Mucosa of gallbladder (tissue), 1 donor: ENCODE results near the gene TRRAP. TPM values are rescaled to one million over a fixed set of nuclear protein-coding genes. Genes with fewer than 3 reads are reported as not detected.

Experiments used
- DNase-seq: peaks from one replicate; pipeline ENCODE4 v3.0.0-alpha.2; 2020; ENCODE audit warnings: low spot score
- total RNA-seq: library from RNA; stranded (reverse); gene quantifications from one replicate; pipeline ENCODE4 v1.2.1, GENCODE V29; 2021
- donor health status: DM: no; HTN: no; CAD: no.

The TRRAP gene
- total RNA-seq, 1 donor from 2014 or later: 41.1 TPM

DNA sequence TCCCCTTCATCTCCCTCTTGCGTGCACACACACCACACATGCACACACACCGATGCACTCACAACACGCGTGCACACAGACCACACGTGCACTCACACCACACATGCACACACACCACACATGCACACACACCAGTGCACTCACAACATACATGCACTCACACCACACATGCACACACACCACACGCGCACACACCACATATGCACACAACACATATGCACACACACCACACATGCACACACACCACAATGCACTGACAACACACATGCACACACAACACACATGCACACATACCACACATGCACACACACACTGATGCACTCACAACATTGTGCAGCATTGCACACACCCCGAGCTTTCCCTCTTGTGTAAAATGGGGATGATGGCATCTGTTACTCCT lies 68.1 kb downstream of the TRRAP start:
- no peak for DNase-seq

DNA sequence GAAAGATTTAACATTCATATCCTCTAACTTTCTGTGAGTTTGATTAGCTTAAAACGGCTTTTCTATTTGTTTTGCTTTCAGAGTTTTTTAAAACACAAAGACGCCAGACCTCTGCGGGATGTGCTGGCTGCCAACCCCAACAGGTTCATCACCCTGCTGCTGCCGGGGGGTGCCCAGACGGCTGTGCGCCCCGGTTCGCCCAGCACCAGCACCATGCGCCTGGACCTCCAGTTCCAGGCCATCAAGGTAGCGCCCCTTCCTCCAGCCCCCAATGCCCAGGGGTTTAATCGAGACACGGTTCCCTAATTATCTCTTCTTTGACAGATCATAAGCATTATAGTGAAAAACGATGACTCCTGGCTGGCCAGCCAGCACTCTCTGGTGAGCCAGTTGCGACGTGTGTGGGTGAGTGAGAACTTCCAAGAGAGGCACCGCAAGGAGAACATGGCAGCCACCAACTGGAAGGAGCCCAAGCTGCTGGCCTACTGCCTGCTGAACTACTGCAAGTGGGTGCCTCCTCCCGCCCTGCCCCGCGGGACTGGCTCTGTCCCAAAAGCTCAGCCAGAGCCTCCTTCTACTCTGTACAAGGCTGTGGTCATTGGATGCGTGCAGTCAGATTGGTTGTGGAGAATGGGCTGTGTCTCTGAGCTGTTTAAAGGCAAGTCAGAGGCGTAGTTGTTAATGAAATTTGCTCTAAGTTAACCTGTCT lies 71.2 kb downstream of the TRRAP start:
- DNase-seq: no peak

DNA sequence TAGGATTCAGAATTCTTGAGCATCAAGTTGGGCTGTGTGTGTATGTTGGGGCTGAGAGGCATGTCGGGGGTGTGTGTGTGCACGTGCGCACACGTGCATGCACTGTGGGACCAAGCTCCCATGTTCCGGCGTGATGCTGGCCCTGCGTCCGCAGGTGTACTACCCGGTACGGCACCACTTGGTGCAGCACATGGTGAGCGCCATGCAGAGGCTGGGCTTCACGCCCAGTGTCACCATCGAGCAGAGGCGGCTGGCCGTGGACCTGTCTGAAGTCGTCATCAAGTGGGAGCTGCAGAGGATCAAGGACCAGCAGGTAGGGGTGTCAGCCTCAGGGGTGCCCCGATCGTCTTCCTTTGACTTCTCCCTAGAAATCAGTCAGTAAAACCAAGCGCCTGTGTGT lies 77.7 kb downstream of the TRRAP start:
- DNase-seq: no peak

DNA sequence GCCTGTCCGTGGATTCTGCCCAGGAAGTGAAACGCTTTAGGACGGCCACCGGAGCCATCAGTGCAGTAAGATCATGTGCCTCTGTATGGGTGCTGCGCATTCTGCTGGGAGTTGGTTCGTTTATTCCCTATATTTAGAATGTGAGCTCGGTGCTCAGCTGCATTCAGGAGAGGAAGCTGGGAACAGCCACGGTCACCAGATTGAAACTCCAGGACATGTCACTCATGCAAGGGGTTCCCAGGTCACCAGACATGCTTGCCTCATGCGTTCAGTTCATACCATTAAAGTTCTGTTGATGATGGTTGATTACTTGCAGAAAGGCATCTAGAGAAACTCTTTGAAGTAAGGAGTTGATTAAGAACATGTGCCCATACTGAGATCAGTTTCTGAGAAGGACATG lies 78.1 kb downstream of the TRRAP start:
- DNase-seq: no peak

DNA sequence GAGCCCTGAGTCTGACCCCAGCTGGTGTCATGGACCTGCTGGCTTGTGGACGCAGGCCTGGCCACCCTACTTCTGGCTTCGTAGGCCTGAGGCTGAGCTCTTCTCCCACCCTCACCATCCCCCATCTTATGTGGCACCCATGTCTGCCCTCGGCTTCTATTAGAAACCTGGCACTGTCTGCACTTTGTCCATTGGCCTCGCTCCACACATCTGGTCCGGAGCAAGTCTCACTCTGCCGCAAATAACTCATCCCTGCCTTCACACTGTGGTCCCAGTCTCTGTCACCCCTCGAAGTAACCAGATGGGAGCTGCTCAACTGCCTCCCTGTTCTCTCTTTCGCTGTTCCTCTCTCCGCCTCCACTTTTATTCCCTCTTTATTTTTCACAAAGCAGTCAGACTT lies 78.6 kb downstream of the TRRAP start:
- DNase-seq: no peak

DNA sequence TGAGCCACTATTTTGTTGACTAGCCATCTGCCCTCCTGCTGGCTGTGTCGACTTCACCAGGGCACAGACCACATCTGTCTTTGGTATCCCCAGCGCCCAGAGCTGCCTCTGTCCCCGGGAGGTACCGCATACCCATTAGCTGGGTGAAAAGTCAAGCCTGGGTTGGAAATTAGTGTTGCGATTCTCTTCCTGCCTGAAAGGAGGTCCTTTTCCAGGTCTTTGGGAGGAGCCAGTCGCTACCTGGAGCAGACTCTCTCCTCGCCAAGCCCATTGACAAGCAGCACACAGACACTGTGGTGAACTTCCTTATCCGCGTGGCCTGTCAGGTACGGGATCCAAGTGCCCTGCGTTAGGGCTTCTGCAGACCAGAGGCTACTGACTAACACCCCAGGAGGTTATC lies 79.4 kb downstream of the TRRAP start:
- DNase-seq: no peak

DNA sequence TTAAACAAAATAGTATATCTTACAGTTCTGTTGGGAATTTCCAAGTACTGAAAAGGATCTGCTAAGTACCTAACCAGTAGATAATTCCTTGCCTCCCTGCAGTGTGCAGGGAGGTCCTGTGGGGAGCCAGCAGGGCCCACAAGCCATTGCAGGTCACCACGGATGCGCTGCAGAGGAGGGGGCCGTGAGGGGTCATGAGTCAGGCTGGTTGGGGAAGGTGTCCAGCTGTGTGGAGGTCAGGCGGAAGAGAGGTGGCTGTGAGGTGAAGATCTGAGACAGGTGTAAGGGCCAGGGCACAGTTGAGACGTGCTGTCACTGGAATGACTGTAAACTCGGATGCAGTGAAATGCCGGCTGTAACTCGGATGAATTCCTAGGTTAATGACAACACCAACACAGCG lies 80.6 kb downstream of the TRRAP start:
- no peak for DNase-seq

DNA sequence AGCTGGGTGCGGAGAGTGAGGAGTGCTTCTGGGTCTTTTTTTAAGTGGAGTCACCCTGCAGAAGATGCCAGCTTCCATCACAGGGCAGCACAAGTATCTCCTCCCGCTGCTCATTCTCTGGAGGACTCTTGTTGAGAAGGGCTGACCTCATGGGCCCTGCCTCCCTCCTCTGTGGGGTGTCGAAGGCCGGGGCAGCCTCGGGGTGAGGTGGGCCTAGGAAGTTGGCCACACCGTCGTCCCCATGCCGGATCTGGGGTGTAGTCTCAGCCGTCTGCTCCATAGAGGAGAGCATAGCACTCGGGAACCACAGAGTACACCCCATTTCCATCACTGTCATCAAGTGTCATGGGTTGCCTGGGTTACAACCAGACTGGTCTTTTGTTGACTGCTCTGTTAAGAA lies 85.0 kb downstream of the TRRAP start:
- DNase-seq: no peak

DNA sequence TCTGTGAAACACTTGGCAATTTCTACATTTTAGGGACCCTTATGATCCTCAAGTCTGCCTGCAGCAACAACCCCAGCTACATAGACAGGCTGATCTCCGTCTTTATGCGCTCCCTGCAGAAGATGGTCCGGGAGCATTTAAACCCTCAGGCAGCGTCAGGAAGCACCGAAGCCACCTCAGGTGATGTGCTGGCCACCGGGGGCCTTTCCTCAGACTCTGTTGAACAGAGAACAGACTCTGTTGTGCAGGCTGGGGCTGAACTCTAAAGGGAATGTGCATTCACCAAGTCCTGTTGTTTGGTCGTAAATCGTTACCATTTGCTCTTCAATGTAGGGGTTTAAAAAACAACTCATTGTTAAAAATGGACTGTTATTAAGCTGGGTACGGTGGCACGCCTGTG lies 86.3 kb downstream of the TRRAP start:
- DNase-seq: no peak

DNA sequence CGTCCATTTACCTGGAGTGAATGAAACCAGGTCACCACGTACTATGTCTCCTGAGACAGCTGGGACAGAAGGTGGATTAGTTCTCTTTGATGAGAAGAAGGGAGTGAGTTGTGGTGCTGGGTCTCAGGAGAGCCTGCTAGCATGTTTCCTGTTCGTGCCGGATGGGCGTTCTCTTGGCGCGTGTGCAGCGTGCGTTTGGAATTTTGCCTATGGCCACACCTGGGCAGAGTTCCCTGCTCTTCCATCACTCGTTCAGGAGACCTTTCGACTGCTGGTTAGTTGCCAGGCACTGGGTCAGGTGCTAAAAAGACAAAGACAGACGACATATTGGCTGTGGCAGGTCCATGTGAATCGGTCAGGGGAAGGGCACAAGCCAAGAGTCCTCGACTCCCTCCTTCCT lies 90.3 kb downstream of the TRRAP start:
- no peak for DNase-seq

DNA sequence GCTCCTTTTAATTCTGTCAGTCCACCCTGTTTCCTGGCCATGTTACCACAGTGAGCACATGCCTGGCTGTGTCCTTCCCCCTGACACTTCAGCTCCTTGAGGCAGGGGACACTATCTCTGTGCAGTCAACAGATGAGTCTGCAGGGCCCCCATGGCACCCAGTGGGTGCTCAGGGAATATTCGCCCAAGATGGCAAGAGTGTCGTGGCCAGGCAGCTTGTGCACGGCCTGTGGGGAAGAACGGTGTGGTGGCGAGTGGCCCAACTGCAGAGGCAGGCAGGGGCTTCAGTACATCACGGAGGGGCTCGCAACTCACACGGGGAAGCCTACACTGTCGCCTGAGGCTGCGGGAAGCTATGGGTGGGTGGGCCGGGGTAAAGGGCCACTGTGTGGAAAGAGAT lies 91.1 kb downstream of the TRRAP start:
- DNase-seq: no peak

DNA sequence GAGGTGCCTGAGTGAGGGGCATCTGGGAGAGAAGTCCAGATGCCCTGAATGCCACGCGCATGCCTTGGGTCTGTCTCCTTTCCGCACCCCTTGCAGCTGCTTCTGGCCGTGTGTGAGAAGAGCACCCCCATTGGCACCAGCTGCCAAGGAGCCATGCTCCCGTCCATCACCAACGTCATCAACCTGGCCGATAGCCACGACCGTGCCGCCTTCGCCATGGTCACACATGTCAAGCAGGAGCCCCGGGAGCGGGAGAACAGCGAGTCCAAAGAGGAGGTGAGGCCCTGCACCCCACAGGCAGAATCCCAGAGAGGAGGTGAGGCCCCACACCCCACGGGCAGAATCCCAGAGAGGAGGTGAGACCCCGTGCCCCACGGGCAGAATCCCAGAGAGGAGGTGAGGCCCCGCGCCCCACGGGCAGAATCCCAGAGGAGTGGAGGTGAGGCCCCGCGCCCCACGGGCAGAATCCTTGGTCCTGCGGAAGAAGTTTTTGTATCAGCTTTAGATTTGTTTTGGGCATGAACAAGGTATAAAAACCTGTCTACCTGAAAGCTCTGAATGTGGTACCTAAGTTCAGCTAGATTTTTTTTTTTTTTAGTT lies 91.8 kb downstream of the TRRAP start:
- no peak for DNase-seq

DNA sequence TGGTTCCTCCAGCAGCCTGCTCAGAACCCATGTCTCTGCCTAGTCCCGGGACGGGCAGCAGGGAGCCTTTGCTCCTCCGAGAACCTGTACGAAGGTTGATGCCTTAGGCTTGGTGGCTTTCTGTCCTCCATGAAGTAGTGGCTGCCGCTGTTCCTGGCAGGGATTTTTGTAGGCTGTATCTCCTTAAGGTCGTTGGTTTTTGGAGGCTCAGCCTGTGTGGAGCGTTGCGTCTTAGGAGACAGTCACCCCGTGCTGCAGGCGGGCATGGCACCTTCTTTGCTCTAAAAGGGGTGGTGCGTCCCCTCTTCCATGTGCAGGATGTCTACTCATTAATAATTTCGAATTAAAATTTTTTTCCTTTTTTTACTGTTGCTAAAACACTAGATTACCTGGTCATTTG lies 92.5 kb downstream of the TRRAP start:
- DNase-seq: no peak

DNA sequence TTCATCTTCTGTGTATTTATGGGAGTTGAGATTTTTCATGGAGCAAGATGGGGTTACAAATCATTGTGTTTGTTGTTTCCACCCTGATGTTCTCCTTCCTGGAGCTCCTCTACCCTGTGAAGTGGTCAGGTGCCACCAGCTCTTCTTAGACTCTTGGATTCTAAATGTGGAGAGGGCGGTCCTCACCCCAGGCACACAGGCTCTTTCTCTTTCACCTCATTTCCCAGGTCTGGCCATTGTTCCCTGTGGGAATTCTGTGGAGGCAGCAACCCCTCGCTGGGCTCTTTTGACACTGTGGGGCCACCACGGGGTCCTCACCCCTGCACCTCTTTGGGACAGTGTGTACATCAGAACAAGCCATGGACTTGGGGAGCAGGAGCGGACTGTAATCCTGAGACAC lies 95.9 kb downstream of the TRRAP start:
- DNase-seq: no peak

DNA sequence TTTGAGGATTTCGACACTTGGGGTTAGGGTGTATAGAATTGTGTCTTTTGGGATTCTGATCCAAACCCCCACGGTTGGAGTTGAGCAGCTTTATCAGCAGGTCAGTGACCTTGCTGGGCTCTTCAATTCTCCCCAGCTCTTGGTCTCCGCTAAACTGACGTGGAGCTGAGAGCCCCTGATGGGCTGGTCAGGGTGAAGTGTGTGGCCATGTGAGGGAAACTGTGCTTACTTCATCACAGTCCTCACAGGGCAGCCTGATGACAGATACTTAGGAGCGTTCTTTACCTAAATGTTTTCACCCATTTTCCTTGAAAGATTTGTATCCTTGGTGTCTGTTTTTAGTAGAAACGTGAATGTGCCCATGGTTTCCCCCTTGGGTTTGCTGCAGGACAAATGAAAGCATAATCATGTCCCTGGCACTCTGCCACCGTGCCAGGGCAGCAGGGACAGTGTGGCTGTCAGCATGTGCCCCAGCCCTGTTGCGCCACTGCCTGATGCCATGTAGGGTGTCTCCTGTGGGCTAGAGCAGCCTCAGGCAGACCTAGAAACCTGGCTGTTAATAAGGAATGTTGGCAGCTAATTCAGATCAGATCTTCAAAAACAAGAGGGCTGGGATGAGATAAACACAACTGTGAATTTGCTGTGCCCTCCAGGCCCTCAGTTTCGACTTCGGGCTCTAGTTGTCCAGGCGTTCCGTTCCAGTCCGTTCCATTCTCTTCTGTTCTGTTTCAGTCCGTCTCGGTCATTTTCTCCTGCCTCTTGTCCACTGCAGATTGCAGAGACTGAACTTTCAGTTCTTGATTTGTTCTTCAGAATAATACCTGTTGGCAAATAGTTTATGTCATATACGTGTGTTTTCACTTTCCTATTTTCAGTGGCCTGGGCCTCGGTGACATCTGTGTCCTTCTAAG lies 96.8 kb downstream of the TRRAP start:
- no peak for DNase-seq

DNA sequence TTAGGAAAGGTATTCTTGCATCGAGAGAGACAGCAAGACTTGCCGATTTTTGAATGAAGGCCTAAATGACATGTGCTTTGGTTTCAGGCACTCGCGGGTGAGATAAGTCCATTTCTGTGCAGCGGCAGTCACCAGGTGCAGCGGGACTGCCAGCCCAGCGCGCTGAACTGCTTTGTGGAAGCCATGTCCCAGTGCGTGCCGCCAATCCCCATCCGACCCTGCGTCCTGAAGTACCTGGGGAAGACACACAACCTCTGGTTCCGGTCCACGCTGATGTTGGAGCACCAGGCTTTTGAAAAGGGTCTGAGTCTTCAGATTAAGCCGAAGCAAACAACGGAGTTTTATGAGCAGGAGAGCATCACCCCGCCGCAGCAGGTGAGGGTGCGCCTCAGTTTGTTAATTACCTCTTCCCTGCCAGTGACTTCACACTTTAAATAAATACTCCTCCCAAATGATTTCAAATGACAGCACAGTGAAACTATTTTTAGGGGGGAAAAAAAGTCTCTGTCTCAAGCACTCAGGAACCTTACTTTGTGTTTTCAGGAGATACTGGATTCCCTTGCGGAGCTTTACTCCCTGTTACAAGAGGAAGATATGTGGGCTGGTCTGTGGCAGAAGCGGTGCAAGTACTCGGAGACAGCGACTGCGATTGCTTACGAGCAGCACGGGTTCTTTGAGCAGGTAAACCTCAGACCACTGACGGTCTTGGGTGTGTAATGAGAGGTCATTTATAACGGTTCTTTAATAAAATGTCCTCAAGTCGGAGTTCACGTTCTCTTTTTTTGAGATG lies 98.3 kb downstream of the TRRAP start:
- DNase-seq: no peak

DNA sequence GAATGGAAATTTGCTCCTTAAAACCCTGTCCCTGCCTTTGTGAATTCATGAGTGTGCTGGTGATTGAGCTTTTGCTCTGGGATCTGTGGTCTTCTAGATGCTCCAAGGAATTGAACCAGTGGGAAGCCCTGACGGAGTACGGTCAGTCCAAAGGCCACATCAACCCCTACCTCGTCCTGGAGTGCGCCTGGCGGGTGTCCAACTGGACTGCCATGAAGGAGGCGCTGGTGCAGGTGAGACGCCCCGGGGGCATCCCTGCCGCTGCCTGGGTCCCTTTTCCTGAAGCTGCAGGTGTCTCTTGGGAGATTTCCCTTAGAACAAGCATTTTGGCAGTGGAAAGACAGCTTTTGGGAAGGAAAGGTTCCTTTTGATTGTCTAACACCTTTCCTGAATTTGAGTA lies 100.3 kb downstream of the TRRAP start:
- no peak for DNase-seq

DNA sequence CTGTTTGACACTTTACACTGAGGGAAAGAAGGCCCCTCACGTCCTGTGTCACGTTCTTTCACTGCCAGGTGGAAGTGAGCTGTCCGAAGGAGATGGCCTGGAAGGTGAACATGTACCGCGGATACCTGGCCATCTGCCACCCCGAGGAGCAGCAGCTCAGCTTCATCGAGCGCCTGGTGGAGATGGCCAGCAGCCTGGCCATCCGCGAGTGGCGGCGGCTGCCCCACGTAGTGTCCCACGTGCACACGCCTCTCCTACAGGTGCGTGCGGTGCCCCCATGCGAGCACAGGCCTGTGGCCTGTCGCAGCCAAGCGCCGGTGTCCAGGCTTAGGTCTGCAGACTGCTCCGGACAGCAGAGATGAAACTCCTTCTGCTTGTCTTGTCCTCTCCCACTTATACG lies 103.4 kb downstream of the TRRAP start:
- DNase-seq: no peak

DNA sequence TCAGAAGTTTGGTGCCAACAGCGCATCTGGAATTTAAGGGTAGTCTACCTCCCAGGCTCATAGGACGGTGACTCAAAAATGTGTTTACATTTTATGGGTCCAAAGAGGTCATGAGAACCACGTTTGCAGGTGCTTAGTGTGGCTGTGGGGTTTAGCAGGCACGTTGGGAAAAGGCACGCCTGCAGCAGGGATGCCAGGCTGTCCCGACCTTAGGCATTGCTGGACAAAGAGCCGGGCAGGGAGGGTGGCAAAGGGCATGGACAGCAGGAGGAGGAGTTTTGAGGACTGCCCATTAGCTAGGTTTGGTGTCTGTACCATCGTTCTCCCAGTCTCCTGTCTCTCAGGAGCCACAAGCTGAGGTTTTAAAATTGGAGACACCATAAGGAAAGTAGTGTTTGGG lies 104.4 kb downstream of the TRRAP start:
- DNase-seq: no peak

DNA sequence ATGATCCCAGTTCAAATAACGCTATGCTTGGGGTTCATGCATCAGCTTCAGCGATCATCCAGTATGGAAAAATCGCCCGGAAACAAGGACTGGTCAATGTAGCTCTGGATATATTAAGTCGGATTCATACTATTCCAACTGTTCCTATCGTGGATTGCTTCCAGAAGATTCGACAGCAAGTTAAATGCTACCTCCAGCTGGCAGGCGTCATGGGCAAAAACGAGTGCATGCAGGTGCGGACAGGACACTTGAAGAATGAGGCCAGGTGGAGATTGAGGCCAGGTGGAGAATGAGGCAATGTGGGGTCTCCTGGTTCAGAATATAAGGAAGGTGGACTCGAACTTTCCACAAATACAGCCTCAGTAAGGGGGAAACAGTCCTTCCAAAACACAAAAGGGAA lies 105.8 kb downstream of the TRRAP start:
- no peak for DNase-seq

DNA sequence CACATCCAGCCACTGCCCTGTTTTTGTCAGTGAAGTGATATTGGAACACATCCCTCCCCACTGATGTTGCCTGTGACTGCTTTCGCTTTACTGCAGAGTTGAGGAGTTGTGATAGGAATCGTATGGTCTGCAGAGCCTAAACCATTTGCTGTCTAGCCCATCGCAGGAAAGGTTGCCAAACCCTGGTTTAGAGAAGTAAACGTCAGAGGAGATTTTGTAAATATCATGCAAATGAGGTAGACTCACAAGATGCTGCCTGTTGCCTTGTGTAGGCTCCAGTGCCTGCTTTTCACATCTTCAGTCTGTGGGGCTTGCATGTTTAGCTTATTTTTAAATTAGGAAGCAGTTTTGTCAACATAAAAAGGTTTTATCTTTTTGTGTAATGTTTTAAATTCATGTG lies 107.1 kb downstream of the TRRAP start:
- no peak for DNase-seq

DNA sequence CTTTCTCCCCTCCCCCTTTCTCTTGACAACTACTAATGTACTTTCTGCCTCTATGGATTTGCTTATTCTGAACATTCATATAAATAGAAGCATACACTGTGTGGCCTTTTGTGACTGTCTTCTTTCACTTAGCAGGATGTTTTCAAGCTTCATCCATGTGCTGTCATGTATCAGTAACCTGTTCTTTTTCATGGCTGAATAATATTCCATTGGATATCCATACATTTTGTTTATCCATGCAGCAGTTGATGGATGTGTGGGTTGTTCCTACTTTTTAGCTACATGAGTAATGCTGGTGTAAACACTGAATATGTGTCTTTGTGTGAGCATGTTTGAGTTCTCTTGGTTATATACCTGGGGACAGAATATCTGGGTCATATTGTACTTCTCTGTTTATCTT lies 107.6 kb downstream of the TRRAP start:
- no peak for DNase-seq
